CD14-positive monocyte (primary cell): ENCODE measurements around the gene FNDC1. TPM values are rescaled to one million over a fixed set of nuclear protein-coding genes. Genes with fewer than 3 reads are reported as not detected.

Experiments
- DNase-seq, 3 donors: peaks; one replicate each; pipeline ENCODE4 v3.0.0-alpha.2; 2011 to 2022
- H2AFZ ChIP-seq: 2 replicates; pipeline ENCODE4 v1.6.0; 2012; ENCODE audit warnings: mild to moderate bottlenecking, low read depth, low read length, inconsistent platforms; ENCODE audit not compliant: insufficient read depth, poor library complexity, severe bottlenecking
- H3K27ac ChIP-seq, 2 donors: 1 replicate in 1 of 2; 2 replicates in 1 of 2; pipeline ENCODE4 v1.5.1; 2012 to 2013; ENCODE audit warnings: low read length in 2 of 2, control low read depth in 1 of 2, inconsistent platforms in 1 of 2, low read depth in 1 of 2, mild to moderate bottlenecking in 1 of 2
- H3K27me3 ChIP-seq, 2 donors: one replicate each; pipeline versions ENCODE4 v1.6.0 to v1.6.1; 2011 to 2013; ENCODE audit warnings: low read length in 2 of 2; ENCODE audit not compliant: control insufficient read depth in 2 of 2, insufficient read depth in 2 of 2
- H3K36me3 ChIP-seq, 2 donors: replicated peaks in 1 of 2; 1 replicate in 1 of 2; 2 replicates in 1 of 2; pipeline versions ENCODE4 v1.5.1 to v1.6.1; 2012 to 2013; ENCODE audit warnings: low read length in 2 of 2, control low read depth in 1 of 2, inconsistent platforms in 1 of 2, mild to moderate bottlenecking in 1 of 2; ENCODE audit not compliant: insufficient read depth in 2 of 2, control insufficient read depth in 1 of 2
- H3K4me1 ChIP-seq, 2 donors: 1 replicate in 1 of 2; 2 replicates in 1 of 2; pipeline versions ENCODE4 v1.5.1 to v1.6.1; 2012 to 2013; ENCODE audit warnings: low read length in 2 of 2, control low read depth in 1 of 2, inconsistent platforms in 1 of 2, mild to moderate bottlenecking in 1 of 2, moderate library complexity in 1 of 2; ENCODE audit not compliant: insufficient read depth in 2 of 2, control insufficient read depth in 1 of 2
- H3K4me2 ChIP-seq: replicated peaks from 2 replicates; pipeline ENCODE3; 2012; ENCODE audit warnings: low read length, moderate library complexity, mild to moderate bottlenecking; ENCODE audit not compliant: poor library complexity, severe bottlenecking; ENCODE audit errors: extremely low read depth
- H3K4me3 ChIP-seq, 3 experiments: fragments of 200-600 bp in 1 of 3; sonication (generic) in 1 of 3; replicated peaks in 1 of 3; 1 replicate in 2 of 3; 2 replicates in 1 of 3; pipeline ENCODE4 v1.5.1; 2011 to 2013; ENCODE audit warnings: low read length in 3 of 3, mild to moderate bottlenecking in 3 of 3, control low read depth in 2 of 3, low read depth in 2 of 3, inconsistent platforms in 1 of 3, moderate library complexity in 1 of 3
- H3K79me2 ChIP-seq: 2 replicates; pipeline ENCODE4 v1.6.0; 2012; ENCODE audit warnings: mild to moderate bottlenecking, control low read depth, inconsistent platforms, low read length, moderate library complexity; ENCODE audit not compliant: insufficient read depth
- H3K9ac ChIP-seq: 2 replicates; pipeline ENCODE4 v1.6.0; 2017; ENCODE audit warnings: low read length, mild to moderate bottlenecking; ENCODE audit not compliant: insufficient read depth, poor library complexity, severe bottlenecking
- H3K9me3 ChIP-seq, 2 donors: replicated peaks in 1 of 2; 1 replicate in 1 of 2; 2 replicates in 1 of 2; pipeline versions ENCODE4 v1.5.1 to v1.6.1; 2012 to 2013; ENCODE audit warnings: low read length in 2 of 2, control low read depth in 1 of 2; ENCODE audit not compliant: control insufficient read depth in 1 of 2, insufficient read depth in 1 of 2
- H4K20me1 ChIP-seq: 2 replicates; pipeline ENCODE4 v1.6.0; 2012; ENCODE audit warnings: mild to moderate bottlenecking, low read length, control low read depth, moderate library complexity; ENCODE audit not compliant: insufficient read depth
- H3K27ac Mint-ChIP-seq, 7 donors: one replicate each; pipeline ENCODE4 v1.8.0; 2020; ENCODE audit warnings: mild to moderate bottlenecking in 7 of 7, mixed read lengths in 7 of 7, moderate library complexity in 6 of 7, inconsistent platforms in 2 of 7
- H3K27me3 Mint-ChIP-seq, 3 donors: one replicate each; pipeline ENCODE4 v1.8.0; 2021 to 2022; ENCODE audit warnings: low read depth in 3 of 3, mild to moderate bottlenecking in 3 of 3, mixed read lengths in 3 of 3, moderate library complexity in 3 of 3, inconsistent platforms in 1 of 3
- H3K36me3 Mint-ChIP-seq, 2 donors: one replicate each; pipeline ENCODE4 v1.8.0; 2020; ENCODE audit warnings: mixed read lengths in 2 of 2, inconsistent platforms in 1 of 2, mild to moderate bottlenecking in 1 of 2
- H3K4me1 Mint-ChIP-seq: one replicate; pipeline ENCODE4 v1.8.0; 2020; ENCODE audit warnings: mild to moderate bottlenecking, mixed read lengths
- H3K4me3 Mint-ChIP-seq, 2 donors: one replicate each; pipeline ENCODE4 v1.8.0; 2020; ENCODE audit warnings: mild to moderate bottlenecking in 2 of 2, mixed read lengths in 2 of 2, moderate library complexity in 1 of 2
- H3K9me3 Mint-ChIP-seq, 7 donors: one replicate each; pipeline ENCODE4 v1.8.0; 2020 to 2022; ENCODE audit warnings: mixed read lengths in 7 of 7, mild to moderate bottlenecking in 6 of 7, moderate library complexity in 6 of 7, inconsistent platforms in 2 of 7
- CTCF ChIP-seq: fragments of 200-600 bp; IDR thresholded peaks from one replicate; pipeline ENCODE4 v1.8.0; 2022; ENCODE audit warnings: antibody characterized with exemption, mild to moderate bottlenecking
- WGBS: methylation state at CpG from one replicate; pipeline ENCODE4 v1.1.5; 2013; ENCODE audit warnings: missing lambda C conversion rate; ENCODE audit not compliant: insufficient coverage; 5-methylcytosine and 5-hydroxymethylcytosine counted together
- intact Hi-C, 2 donors: fragments of 100-400 bp; cut with micrococcal nuclease; formaldehyde crosslinking; loops; one replicate each; pipeline versions ENCODE4 v1.15.0 to v1.15.1; 2023
- polyA plus RNA-seq, 3 donors: library from polyadenylated mRNA; depleted of rRNA in 1 of 3; unstranded in 2 of 3; stranded (reverse) in 1 of 3; fragments of 300-500 nt in 2 of 3; fragments of >200 nt in 1 of 3; fragmentation: Illumina TruSeq in 2 of 3; gene quantifications; 1 replicate in 2 of 3; 2 replicates in 1 of 3; pipeline ENCODE4 v1.2.3, GENCODE V29; 2012 to 2021

The FNDC1 gene
- polyA plus RNA-seq, 3 donors, result not detected

- Mint-ChIP-seq H3K4me3 (no peak overlapping the region), H3K9me3 (no peaks in the 10 kb centered on the region), H3K27ac (no peak overlapping the region), H3K27me3 (peaks cover 0 to 2% (median 1%) of the 10 kb centered on the region in 3 donors), H3K36me3 (no peaks in the 10 kb centered on the region), H3K4me1 (no peaks in the 10 kb centered on the region)
- H4K20me1 ChIP-seq, result no peaks in the 10 kb centered on the region
- H3K4me2 ChIP-seq, result no peak overlapping the region
- H2AFZ ChIP-seq, result no peak overlapping the region
- no peaks in the 10 kb centered on the region for H3K4me1 ChIP-seq
- no peaks in the 10 kb centered on the region for H3K27me3 ChIP-seq
- TF ChIP-seq CTCF, result no peak
- no peak overlapping the region for H3K27ac ChIP-seq
- H3K36me3 ChIP-seq, result no peaks in the 10 kb centered on the region
- no peak overlapping the region for H3K9ac ChIP-seq
- WGBS, result 54% methylated on average over 2 of the region's 4 CpGs
- H3K9me3 ChIP-seq, result no peaks in the 10 kb centered on the region
- no peak for DNase-seq
- no peaks in the 10 kb centered on the region for H3K79me2 ChIP-seq
- intact Hi-C loops, result no loop called here
- no peak overlapping the region for H3K4me3 ChIP-seq
Observed at GRCh38 chr6:159267165-159267564, 98.0 kb downstream of the FNDC1 start.

GRCh38 chr6:159268511-159268910, 99.3 kb downstream of the FNDC1 start:
- Histone ChIP-seq H3K9me3 (no peaks in the 10 kb centered on the region), H4K20me1 (no peaks in the 10 kb centered on the region), H2AFZ (no peak overlapping the region), H3K4me2 (no peak overlapping the region), H3K27ac (no peak overlapping the region), H3K4me1 (no peaks in the 10 kb centered on the region), H3K9ac (no peak overlapping the region), H3K27me3 (no peaks in the 10 kb centered on the region), H3K79me2 (no peaks in the 10 kb centered on the region), H3K36me3 (no peaks in the 10 kb centered on the region), H3K4me3 (no peak overlapping the region)
- no peak overlapping the region for H3K27ac Mint-ChIP-seq
- intact Hi-C loops, result no loop called here
- no peak overlapping the region for H3K4me3 Mint-ChIP-seq
- no peaks in the 10 kb centered on the region for H3K36me3 Mint-ChIP-seq
- no peak for DNase-seq
- no peak for TF ChIP-seq CTCF
- no peaks in the 10 kb centered on the region for H3K9me3 Mint-ChIP-seq
- H3K27me3 Mint-ChIP-seq, result peaks cover 0 to 3% (median 1%) of the 10 kb centered on the region in 3 donors
- no CpG with 5 or more reads among the region's 1 CpG for WGBS
- no peaks in the 10 kb centered on the region for H3K4me1 Mint-ChIP-seq
